ENCODE results near the gene CYP46A1.

CYP46A1 gene

DNA sequence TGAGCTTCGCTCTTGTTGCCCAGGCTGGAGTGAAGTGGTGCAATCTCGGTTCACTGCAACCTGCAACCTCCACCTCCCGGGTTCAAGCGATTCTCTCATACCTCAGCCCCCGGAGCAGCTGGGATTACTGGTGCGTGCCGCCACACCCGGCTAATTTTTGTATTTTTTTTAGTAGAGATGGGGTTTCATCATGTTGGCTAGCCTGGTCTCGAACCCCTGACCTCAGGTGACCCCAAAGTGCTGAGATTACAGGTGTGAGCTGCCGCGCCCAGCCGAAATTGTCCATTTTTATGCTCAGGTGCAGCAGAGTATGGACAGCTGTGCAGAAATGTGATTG is 19.2 kb upstream of the CYP46A1 start:
- no peak for DNase-seq (ENCODE audit: low read depth, low spot score)
- CTCF ChIA-PET: no interaction called here
- TF ChIP-seq, protein P1, sequence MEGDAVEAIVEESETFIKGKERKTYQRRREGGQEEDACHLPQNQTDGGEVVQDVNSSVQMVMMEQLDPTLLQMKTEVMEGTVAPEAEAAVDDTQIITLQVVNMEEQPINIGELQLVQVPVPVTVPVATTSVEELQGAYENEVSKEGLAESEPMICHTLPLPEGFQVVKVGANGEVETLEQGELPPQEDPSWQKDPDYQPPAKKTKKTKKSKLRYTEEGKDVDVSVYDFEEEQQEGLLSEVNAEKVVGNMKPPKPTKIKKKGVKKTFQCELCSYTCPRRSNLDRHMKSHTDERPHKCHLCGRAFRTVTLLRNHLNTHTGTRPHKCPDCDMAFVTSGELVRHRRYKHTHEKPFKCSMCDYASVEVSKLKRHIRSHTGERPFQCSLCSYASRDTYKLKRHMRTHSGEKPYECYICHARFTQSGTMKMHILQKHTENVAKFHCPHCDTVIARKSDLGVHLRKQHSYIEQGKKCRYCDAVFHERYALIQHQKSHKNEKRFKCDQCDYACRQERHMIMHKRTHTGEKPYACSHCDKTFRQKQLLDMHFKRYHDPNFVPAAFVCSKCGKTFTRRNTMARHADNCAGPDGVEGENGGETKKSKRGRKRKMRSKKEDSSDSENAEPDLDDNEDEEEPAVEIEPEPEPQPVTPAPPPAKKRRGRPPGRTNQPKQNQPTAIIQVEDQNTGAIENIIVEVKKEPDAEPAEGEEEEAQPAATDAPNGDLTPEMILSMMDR (IDR thresholded peaks at IDR 0.05; ENCODE audit: insufficient read depth, low read length, missing control alignments): no peak
- H3K4me3 ChIP-seq (ENCODE audit: low read depth, low read length): no peak overlapping the region
- POLR2A ChIA-PET: no interaction called here

GRCh38 chr14:99666533-99666932 is 17.6 kb upstream of the CYP46A1 start:
- no peak for DNase-seq (ENCODE audit: low read depth, low spot score)
- ChIA-PET CTCF (interaction anchor here (0.6 to 3.5 kb wide), 2 partner anchors 13 to 41 kb away, joined by 3 to 20 read pairs; no protein-coding TSS in a partner anchor), POLR2A (no interaction called here)
- no peak overlapping the region for H3K4me3 ChIP-seq (ENCODE audit: low read depth, low read length)
- TF ChIP-seq, protein P1 (IDR thresholded peaks at IDR 0.05; ENCODE audit: insufficient read depth, low read length, missing control alignments): no peak

DNA sequence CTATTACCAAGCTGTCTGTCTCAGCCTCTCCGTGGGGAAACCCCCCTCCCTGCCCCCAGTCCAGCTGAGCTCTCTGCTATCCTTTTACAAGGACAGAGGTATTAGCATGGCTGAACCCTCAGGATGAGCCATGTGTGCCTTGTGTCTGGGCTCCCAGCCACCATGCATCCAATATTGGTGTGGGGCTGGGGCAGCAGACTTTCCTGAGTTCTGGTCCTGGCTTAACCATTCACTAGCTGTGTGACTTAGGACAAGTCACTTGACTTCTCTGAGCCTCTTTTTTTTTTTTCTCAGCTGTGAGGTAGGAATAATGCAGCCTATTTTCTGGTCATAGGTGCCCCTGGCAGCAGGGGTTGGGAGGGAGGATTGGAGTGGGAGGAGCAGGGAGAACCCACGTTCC is 17.1 kb upstream of the CYP46A1 start:
- TF ChIP-seq, protein P1 (IDR thresholded peaks at IDR 0.05; ENCODE audit: insufficient read depth, low read length, missing control alignments): no peak
- H3K4me3 ChIP-seq (ENCODE audit: low read depth, low read length): no peak overlapping the region
- no peak for DNase-seq (ENCODE audit: low read depth, low spot score)
- ChIA-PET CTCF (interaction anchor here (0.6 to 3.5 kb wide), 3 partner anchors 10 to 15 kb away, joined by 3 to 20 read pairs (median 4); no protein-coding TSS in a partner anchor), POLR2A (no interaction called here)

- TF ChIP-seq, protein P1 (IDR thresholded peaks at IDR 0.05; ENCODE audit: insufficient read depth, low read length, missing control alignments): no peak
- no peak overlapping the region for H3K4me3 ChIP-seq (ENCODE audit: low read depth, low read length)
- no peak for DNase-seq (ENCODE audit: low read depth, low spot score)
- ChIA-PET POLR2A (no interaction called here), CTCF (interaction anchor here (0.7 to 3.5 kb wide), 6 partner anchors 11 to 221 kb away, joined by 3 to 20 read pairs (median 4); no protein-coding TSS in a partner anchor)
These were observed 16.3 kb upstream of the CYP46A1 start for GRCh38 chr14:99667821-99668220.

GRCh38 chr14:99668307-99669295 is 15.5 kb upstream of the CYP46A1 start:
- ChIA-PET CTCF (interaction anchor here (0.6 to 3.5 kb wide), 8 partner anchors 9 to 220 kb away, joined by 3 to 20 read pairs (median 4); no protein-coding TSS in a partner anchor), POLR2A (interaction anchor here (1.1 kb wide), 1 partner anchor 14 kb away, joined by 3 read pairs; no protein-coding TSS in a partner anchor)
- DNase-seq (ENCODE audit: low read depth, low spot score): no peak
- no peak overlapping the region for H3K4me3 ChIP-seq (ENCODE audit: low read depth, low read length)
- TF ChIP-seq, protein P1 (IDR thresholded peaks at IDR 0.05; ENCODE audit: insufficient read depth, low read length, missing control alignments): no peak

Measured in AG04449 (cell line).